AG04450 (cell line): ENCODE data around the gene CACNA2D3. TPM values are rescaled to one million over a fixed set of nuclear protein-coding genes. Genes with fewer than 3 reads are reported as not detected.

Source experiments
- CTCF ChIA-PET: fragments of 300-600, 350-600 bp; formaldehyde crosslinking; extraction: SDS; loops from one replicate; lab custom pipeline; 2022; ENCODE audit warnings: antibody characterized with exemption, inconsistent platforms; lab: Charles Lee
- POLR2A ChIA-PET: fragments of 350-600 bp; formaldehyde crosslinking; extraction: SDS; loops from one replicate; lab custom pipeline; 2021; ENCODE audit warnings: antibody characterized with exemption, inconsistent platforms; lab: Yijun Ruan, JAX
- DNase-seq: peaks from one replicate; pipeline ENCODE4 v3.0.0-alpha.2; 2011; ENCODE audit warnings: low read depth, low spot score
- H3K27ac ChIP-seq: one replicate; pipeline ENCODE4 v1.5.1; 2012; ENCODE audit warnings: low read depth, low read length, control low read depth
- H3K27me3 ChIP-seq: one replicate; pipeline ENCODE4 v1.6.0; 2012; ENCODE audit warnings: low read length; ENCODE audit not compliant: control insufficient read depth, insufficient read depth
- H3K4me3 ChIP-seq: 2 replicates; pipeline ENCODE4 v1.5.1; 2011; ENCODE audit warnings: mild to moderate bottlenecking, low read depth, low read length, control low read depth
- H3K9me3 ChIP-seq: 2 replicates; pipeline ENCODE4 v1.5.1; 2012; ENCODE audit warnings: low read length; ENCODE audit not compliant: control insufficient read depth, insufficient read depth
- polyA plus RNA-seq: library from polyadenylated mRNA; depleted of rRNA; stranded (reverse); fragments of >200 nt; gene quantifications from 2 replicates; pipeline ENCODE4 v1.2.3, GENCODE V29; 2011
- TF ChIP-seq, protein P1 (sequence below): IDR thresholded peaks from 2 replicates; pipeline ENCODE4 v1.5.1; 2011; ENCODE audit warnings: low read depth, low read length, control low read depth, inconsistent platforms

CACNA2D3 gene
- polyA plus RNA-seq, 1 experiment = 0.32 TPM

DNA sequence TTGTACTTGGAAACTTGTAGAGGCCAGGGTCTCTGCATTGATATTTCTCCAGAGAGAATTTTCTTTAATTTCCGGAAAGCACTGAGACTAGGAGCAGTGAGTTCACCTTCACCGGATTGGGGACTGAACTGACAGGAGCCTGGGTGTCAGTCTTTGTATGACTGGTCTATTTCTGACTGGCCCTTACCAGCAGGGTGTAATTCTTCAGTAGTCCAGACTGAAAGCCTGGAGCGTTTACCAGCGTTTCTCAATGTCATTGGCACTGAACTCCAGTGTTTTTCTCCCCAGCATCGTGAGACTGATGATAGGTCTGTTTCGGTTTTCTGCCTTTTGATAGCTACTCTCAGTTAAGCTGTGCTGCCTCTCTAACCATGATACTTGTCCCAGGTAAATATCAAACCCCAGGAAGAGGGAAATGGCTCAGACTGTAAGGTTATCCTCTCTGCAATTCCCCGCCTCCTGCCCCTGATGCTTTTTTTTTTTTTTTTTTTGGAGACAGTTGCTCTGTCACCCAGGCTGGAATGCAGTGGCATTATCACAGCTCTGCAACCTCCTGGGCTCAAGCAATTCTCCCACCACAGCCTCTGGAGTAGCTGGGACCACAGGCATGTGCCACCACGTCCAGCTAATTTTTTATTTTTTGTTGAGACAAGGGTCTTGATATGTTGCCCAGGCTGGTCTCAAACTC lies 103.6 kb downstream of the CACNA2D3 start:
- H3K9me3 ChIP-seq = peaks cover 7% of the 10 kb centered on the region
- H3K4me3 ChIP-seq = no peak overlapping the region
- no peak overlapping the region for H3K27ac ChIP-seq
- no peaks in the 10 kb centered on the region for H3K27me3 ChIP-seq
- TF ChIP-seq, protein P1, sequence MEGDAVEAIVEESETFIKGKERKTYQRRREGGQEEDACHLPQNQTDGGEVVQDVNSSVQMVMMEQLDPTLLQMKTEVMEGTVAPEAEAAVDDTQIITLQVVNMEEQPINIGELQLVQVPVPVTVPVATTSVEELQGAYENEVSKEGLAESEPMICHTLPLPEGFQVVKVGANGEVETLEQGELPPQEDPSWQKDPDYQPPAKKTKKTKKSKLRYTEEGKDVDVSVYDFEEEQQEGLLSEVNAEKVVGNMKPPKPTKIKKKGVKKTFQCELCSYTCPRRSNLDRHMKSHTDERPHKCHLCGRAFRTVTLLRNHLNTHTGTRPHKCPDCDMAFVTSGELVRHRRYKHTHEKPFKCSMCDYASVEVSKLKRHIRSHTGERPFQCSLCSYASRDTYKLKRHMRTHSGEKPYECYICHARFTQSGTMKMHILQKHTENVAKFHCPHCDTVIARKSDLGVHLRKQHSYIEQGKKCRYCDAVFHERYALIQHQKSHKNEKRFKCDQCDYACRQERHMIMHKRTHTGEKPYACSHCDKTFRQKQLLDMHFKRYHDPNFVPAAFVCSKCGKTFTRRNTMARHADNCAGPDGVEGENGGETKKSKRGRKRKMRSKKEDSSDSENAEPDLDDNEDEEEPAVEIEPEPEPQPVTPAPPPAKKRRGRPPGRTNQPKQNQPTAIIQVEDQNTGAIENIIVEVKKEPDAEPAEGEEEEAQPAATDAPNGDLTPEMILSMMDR = no peak
- DNase-seq = no peak
- ChIA-PET POLR2A (no interaction called here), CTCF (interaction anchor here (0.6 kb wide), 1 partner anchor 180 kb away, joined by 5 read pairs; no protein-coding TSS in a partner anchor)

DNA sequence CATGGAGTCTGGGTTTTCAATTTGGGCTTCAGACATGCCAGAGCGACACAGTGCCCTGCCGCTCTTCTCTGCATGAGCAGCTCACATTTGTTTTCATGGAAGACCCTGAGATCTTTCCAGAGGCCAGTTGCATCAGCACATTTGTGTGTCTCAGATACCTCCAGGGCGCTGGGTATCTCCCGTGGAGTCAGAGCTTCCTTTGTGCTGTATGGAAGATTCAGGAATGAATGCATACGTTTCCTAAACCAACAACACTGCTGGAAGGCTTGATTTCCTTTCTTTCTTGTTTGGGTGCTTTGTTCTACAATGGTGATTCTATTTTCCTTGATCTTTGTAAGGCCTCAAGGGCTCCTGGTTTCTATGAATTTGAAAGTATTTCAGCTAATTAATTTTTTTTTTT lies 106.5 kb downstream of the CACNA2D3 start:
- Histone ChIP-seq H3K27ac (no peak overlapping the region), H3K27me3 (no peaks in the 10 kb centered on the region), H3K4me3 (no peak overlapping the region), H3K9me3 (peaks cover 9% of the 10 kb centered on the region)
- DNase-seq = no peak
- TF ChIP-seq, protein P1 = no peak
- POLR2A ChIA-PET = no interaction called here
- CTCF ChIA-PET = no interaction called here

DNA sequence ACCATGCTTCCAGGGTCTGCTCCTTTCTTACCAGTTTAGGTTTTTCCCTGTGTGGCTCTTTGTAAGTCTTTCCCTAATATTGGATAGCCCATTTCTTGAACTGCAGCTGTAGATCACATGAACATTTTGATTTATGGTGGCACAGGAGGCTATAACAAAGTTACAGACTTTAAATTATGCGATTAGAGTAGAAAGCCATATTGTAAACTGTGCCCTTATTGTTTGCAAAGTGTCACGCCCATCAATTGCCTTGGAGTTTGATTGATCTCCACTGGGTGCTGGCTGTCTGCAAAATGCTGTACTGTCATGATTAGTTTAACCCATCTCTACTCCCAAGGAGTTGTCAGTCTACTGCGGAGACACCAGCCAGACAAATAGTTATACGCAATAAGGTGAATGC lies 110.3 kb downstream of the CACNA2D3 start:
- DNase-seq = no peak
- no peaks in the 10 kb centered on the region for H3K27me3 ChIP-seq
- ChIA-PET CTCF (no interaction called here), POLR2A (no interaction called here)
- no peak overlapping the region for H3K27ac ChIP-seq
- no peak overlapping the region for H3K4me3 ChIP-seq
- H3K9me3 ChIP-seq = peaks cover 9% of the 10 kb centered on the region
- TF ChIP-seq, protein P1 = no peak

DNA sequence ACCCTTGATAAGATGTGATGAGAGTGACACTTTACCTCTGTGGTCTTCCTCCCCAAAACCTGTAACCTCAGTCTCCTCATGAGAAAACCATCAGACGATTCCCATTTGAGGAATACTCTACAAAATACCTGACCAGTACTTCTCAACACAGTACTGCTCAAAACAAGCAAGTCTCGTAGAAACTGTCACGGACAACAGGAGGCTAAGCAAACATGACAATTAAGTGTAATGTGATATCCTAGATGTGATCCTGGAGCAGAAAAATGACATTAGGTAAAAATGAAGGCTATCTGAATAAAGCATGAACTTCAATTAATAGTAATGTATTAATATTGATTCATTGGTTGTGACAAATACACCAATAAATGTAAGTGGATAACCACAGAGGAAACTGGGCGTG lies 113.6 kb downstream of the CACNA2D3 start:
- no peak for DNase-seq
- ChIA-PET CTCF (no interaction called here), POLR2A (no interaction called here)
- H3K4me3 ChIP-seq = no peak overlapping the region
- H3K27ac ChIP-seq = no peak overlapping the region
- no peaks in the 10 kb centered on the region for H3K27me3 ChIP-seq
- TF ChIP-seq, protein P1 = no peak
- H3K9me3 ChIP-seq = peaks cover 3% of the 10 kb centered on the region; the same call in 1 of the 2 replicates

DNA sequence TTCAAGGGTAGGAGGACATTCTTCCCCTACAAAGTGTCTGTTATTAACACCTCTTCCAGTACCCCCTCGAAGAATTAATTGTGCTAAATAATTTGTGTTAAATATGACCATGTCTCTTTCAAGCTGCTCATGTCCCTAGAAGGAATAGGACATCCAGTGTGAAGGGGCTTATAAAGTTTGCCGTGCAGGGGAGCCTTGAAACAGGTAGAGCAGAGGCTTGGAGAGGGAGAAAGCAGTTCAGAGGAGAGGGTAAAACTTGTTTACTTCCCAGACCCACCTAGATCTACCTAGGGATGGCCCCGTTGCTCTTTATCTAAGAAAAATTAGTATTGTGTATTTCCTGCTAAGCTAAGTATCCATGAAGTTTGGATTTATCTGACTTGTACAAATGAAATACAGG lies 114.8 kb downstream of the CACNA2D3 start:
- TF ChIP-seq, protein P1 = no peak
- H3K27ac ChIP-seq = no peak overlapping the region
- no peak overlapping the region for H3K4me3 ChIP-seq
- CTCF ChIA-PET = no interaction called here
- H3K9me3 ChIP-seq = peaks cover 3% of the 10 kb centered on the region; the same call in 1 of the 2 replicates
- no peaks in the 10 kb centered on the region for H3K27me3 ChIP-seq
- no peak for DNase-seq
- POLR2A ChIA-PET = no interaction called here
